ENCODE data around the gene ZNF746.

Gene ZNF746

GRCh38 chr7:149489391-149490024 is 8.1 kb downstream of the ZNF746 start:
- DNase-seq: peak in 1 of 3 donors; percentile 5

GRCh38 chr7:149479568-149479967 is 18.0 kb downstream of the ZNF746 start:
- no peak for DNase-seq

GRCh38 chr7:149478754-149479153 is 18.9 kb downstream of the ZNF746 start:
- no peak for DNase-seq

- no peak for DNase-seq
These were observed 19.8 kb downstream of the ZNF746 start for GRCh38 chr7:149477494-149478443.

- no peak for DNase-seq
These were observed 20.8 kb downstream of the ZNF746 start for GRCh38 chr7:149476791-149477190.

GRCh38 chr7:149475121-149476045 is 22.2 kb downstream of the ZNF746 start:
- DNase-seq: no peak

- DNase-seq: no peak
These were observed 23.1 kb downstream of the ZNF746 start for GRCh38 chr7:149474309-149475120.

- no peak for DNase-seq
These were observed 24.4 kb downstream of the ZNF746 start for GRCh38 chr7:149473251-149473650.

- no peak for DNase-seq
These were observed 26.2 kb downstream of the ZNF746 start for GRCh38 chr7:149471289-149471953.

GRCh38 chr7:149469806-149470205 is 27.8 kb downstream of the ZNF746 start:
- DNase-seq: no peak

- DNase-seq: no peak
These were observed 29.4 kb downstream of the ZNF746 start for GRCh38 chr7:149468208-149468607.

GRCh38 chr7:149467321-149467859 is 30.2 kb downstream of the ZNF746 start:
- DNase-seq: no peak

- DNase-seq: no peak
These were observed 31.2 kb downstream of the ZNF746 start for GRCh38 chr7:149466364-149466763.

GRCh38 chr7:149463500-149464161 is 34.0 kb downstream of the ZNF746 start:
- no peak for DNase-seq

- no peak for DNase-seq
These were observed 35.5 kb downstream of the ZNF746 start for GRCh38 chr7:149462101-149462520.

GRCh38 chr7:149460493-149461277 is 36.9 kb downstream of the ZNF746 start, which contains the start of gene ZNF777:
ZNF777 (minus strand) TSS chr7:149461062; CDS start chr7:149456022, 5,040 bp downstream.
- DNase-seq: peak; percentile 89 to 92 (median 91)

GRCh38 chr7:149459540-149460452 is 37.8 kb downstream of the ZNF746 start:
- DNase-seq: peak; percentile 33 to 70 (median 39)

GRCh38 chr7:149459201-149459539 is 38.4 kb downstream of the ZNF746 start:
- no peak for DNase-seq

- DNase-seq: no peak
These were observed 39.4 kb downstream of the ZNF746 start for GRCh38 chr7:149458235-149458634.

Data from suppressor macrophage treated with lipopolysaccharide for 1 hour (primary cell).